GM10847 (cell line): ENCODE data around the gene AFTPH.

Source experiments
- POLR2A ChIP-seq: IDR thresholded peaks from 2 replicates; pipeline ENCODE4 v1.6.1; 2011; ENCODE audit not compliant: insufficient read length; ENCODE audit errors: extremely low read depth

The AFTPH gene, protein sequence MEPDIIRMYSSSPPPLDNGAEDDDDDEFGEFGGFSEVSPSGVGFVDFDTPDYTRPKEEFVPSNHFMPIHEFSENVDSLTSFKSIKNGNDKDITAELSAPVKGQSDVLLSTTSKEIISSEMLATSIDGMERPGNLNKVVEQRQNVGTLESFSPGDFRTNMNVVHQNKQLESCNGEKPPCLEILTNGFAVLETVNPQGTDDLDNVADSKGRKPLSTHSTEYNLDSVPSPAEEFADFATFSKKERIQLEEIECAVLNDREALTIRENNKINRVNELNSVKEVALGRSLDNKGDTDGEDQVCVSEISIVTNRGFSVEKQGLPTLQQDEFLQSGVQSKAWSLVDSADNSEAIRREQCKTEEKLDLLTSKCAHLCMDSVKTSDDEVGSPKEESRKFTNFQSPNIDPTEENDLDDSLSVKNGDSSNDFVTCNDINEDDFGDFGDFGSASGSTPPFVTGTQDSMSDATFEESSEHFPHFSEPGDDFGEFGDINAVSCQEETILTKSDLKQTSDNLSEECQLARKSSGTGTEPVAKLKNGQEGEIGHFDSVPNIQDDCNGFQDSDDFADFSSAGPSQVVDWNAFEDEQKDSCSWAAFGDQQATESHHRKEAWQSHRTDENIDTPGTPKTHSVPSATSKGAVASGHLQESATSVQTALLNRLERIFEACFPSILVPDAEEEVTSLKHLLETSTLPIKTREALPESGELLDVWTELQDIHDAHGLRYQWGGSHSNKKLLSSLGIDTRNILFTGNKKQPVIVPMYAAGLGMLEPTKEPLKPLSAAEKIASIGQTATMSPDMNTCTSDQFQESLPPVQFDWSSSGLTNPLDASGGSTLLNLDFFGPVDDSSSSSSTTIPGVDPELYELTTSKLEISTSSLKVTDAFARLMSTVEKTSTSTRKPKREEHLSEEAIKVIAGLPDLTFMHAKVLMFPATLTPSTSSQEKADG

GRCh38 chr2:64523666-64524603, at the start of gene AFTPH:
AFTPH (plus strand) TSS chr2:64524328; CDS start chr2:64551475, 27,147 bp downstream.
- TF ChIP-seq POLR2A = peak; percentile 60

DNA sequence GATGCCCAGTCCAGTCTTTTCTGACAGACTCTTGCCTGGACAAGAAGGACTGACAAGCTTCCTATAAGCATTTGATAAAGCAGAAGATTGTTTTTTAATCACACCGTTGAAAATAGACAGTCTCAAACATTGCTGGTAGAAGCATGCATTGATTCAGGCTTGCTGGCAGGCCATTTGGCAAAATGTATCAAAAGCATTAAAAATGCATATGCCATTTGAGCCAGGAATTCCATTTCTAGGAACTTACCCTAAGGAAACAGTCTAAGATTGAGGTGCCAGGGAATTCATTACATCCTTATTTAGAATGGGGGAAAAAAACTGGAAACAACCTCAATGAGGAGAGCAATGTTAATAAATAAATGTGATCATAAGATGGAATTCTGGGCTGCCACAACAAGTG, 49.5 kb upstream of the AFTPH start:
- TF ChIP-seq POLR2A = no peak

DNA sequence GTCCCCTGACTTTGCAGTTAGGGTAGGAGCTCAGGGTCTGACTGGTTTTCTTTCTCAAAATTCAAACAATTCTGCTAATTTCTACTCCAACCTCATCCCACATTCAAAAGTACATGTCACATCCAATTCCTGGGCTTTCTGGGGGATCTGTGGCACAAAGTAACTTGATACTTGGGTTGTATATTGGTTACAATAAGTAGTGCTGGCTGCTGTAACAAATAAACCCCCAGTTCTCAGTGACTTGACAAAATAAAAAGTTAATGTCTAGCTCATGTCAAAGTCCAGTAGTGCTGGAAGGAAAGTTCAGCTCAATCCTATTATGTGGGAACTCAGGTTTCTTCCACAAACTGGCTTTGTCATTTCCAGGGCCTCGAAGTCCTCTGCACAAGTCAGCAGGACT, 47.1 kb upstream of the AFTPH start:
- TF ChIP-seq POLR2A = no peak

DNA sequence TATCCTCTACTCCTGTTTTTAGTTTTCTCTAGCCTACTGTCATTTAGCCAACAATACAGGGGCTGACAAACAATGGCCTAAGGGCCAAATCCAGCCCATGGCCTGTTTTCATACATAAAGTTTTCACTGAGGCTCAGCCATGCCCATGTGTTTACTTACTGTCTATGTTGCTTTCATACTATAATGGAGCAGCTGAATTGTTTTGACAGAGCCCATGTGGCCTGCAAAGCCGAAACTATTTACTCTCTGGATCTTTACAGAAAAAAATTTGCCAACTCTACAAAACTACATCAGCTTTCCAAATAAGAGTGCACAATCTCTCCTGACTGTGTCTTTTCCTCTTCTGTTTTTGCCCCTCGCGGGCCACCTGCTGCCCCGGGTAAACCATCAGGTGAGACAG, 46.1 kb upstream of the AFTPH start:
- TF ChIP-seq POLR2A = no peak

DNA sequence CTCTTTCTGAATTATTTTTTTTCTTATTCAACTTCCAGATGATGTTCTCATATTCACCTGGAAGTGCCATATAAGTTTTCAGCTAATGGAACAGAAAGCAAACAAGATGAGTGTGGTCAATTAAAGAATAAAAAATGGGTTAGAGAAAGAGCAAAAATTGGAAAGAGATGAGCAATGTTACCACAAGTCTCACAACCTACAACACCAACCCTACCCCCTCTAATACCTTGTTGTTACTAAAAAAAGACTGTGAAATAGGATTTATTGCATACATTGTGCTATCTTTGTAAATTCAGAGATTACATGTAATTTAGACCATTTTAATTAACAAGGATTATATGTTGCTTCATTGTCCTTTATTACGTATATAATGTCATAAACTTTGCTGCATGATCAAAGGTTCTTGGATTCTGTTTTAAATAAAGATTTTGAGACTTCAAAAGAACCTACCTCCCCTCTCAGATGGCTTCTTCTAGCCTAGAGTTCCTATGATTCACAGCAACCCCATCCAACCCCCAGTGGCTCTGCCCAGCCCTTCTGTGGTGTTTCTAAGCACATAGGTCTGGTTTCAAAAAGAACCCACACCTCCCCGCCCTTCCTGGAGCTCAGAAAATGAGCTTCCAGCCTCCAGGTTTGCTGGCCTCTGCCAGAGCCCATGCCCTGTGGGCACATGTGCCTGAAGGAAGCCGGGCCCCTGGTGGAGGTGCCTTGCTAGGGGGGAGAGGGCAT, 45.5 kb upstream of the AFTPH start:
- no peak for TF ChIP-seq POLR2A

- no peak for TF ChIP-seq POLR2A
Measured at GRCh38 chr2:64479259-64480117, 44.6 kb upstream of the AFTPH start.

GRCh38 chr2:64481665-64482064, 42.5 kb upstream of the AFTPH start:
- TF ChIP-seq POLR2A = no peak

DNA sequence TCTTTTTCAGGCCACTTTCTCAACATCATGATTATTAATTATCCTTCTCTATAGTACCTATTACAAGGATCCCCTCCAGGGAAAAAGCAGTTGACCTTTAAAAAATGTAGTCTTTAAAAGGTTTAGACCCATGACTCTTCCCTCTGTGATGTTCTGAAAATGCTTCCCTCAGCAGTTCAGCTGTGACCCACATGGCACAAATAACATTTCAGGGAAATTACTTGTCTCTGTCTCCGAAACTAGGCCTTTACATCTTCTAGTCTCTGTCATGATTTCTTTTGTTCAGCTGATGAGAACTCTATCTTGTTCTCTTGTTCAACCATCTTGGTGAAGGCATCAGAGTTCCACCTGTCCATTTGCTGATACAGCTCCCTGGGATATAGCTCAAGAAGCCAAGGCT, 41.9 kb upstream of the AFTPH start:
- TF ChIP-seq POLR2A = no peak

DNA sequence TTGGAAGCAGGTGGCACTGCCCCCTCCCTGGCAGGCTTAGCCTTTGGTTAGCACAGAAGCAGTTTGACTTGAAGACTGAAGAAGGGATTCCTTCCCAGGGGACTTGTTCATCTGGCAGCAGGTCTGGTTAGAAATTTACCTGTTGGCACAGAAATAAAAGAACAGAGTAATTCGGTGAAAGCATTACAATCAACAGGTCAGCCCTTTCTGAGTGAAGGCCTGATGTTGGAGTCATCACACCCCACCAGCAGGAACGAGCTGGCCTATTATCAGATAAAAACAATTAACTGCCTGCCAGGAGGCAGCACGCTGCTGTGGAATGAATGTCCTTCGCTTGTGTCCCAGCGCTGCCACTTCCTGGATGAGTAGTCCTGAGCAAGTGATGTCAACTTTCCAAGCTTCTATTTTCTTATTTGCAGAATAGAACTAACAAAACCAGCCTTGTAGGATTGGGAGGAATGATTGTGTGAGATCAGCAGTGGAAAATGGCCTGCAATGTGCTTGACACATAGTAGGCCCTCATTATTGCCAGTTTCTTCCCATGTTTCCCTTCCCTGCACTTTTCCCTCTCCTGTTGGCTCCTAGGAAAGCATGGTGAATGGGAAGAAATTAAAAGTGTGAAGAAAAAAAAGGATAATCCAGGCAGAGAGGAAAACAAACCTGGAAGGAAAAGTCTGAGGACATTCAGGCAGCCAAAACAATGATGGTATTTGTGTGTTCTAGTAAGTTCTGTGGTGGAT, 41.2 kb upstream of the AFTPH start:
- no peak for TF ChIP-seq POLR2A

DNA sequence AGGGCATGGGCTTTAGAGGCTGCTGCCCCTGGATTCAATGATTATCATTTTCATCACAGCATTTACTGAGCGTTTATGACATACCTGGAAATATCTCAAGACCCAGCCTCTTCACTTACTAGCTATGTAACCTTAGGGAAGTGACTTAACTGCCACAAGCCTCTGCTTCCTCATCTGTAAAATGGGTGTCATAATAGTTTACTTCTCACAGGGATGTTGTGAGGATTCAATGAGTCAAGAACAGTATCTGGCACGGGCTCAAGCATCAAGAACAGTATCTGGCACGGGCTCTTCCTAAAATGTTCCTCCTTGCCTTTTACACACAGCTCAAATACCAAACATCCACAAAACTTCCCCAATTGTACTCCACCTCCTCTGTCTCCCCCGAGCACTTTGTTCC, 38.8 kb upstream of the AFTPH start:
- no peak for TF ChIP-seq POLR2A

DNA sequence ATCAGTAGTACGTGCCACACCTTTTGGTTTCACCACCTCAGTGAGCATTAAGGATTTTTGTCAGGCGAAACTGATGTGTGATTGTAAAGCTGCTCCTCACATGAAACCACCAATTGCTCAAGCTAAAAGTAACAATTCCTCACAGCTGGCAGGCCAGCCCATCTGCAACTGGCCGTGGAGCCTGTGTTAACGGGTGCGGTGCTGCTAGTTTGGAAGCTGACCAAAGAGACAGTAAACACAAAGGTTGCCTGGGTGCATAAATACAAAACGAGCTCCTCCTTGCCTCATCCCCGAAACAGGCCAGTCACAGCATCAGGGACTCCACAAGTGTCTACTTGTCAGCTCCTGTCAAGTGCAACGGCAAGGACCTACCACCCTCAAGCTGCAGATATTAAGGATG, 38.2 kb upstream of the AFTPH start:
- TF ChIP-seq POLR2A = no peak

DNA sequence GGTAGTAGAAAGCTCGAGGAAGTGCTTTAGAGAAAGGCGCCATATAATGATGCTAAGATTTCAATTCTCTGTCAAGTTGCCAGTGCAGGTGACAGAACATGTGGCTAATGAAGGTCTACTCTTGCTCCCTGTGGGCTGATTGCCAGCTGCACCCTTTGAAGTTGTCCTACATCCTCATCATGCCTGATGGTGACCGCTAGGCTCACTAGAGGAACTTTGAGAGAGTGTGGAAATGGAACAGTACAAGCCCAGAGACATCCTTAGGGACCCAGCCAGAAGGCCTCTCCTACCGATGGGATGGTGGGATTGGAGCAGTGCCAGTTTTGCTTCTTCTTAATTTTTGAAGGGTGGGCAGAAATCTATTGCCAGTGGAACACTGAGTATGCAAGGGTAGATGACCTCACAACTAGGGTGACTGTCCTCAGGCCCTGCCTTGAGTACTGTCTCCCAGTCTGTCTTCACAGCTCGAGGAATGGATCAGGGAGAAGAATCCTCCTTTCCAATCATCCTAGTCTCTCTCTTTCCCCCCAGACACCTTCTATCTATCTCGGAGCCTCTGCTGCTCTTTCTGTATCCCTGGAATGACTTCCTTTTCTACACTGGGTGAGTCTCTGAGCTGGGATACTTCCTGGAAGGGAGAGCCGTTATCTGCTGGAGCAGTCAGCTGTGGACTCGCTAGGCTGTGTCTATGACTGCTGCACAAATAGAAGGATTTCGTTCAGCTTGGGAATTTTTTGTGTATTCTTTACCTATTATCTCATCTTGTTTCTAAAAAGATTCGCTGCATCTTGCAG, 36.7 kb upstream of the AFTPH start:
- no peak for TF ChIP-seq POLR2A
